Ishikawa (cell line): ENCODE measurements around the gene TBC1D21.

Source experiments
- EP300 ChIP-seq: IDR thresholded peaks from 2 replicates; pipeline ENCODE4 v1.6.1; 2012; ENCODE audit warnings: borderline replicate concordance
- MAX ChIP-seq: IDR thresholded peaks from 2 replicates; pipeline ENCODE4 v1.6.1; 2012
- RAD21 ChIP-seq: IDR thresholded peaks from 2 replicates; pipeline ENCODE4 v1.6.1; 2012; ENCODE audit warnings: low read depth
- TCF12 ChIP-seq: IDR thresholded peaks from 2 replicates; pipeline ENCODE4 v1.6.1; 2012; ENCODE audit warnings: low read depth
- YY1 ChIP-seq: IDR thresholded peaks from 2 replicates; pipeline ENCODE4 v1.6.1; 2012; ENCODE audit warnings: low read depth

- TF ChIP-seq RAD21 (no peak), EP300 (no peak), MAX (no peak), TCF12 (no peak), YY1 (no peak)
Observed at GRCh38 chr15:73865379-73865778, 8.0 kb upstream of the TBC1D21 start.
